GM19372 (cell line): ENCODE results near the gene DDB1.

Source experiments
- ATAC-seq: cut with Tn5 transposase; IDR thresholded peaks from one replicate; pipeline ENCODE4 v1.9.1; 2021; ENCODE audit warnings: mild to moderate bottlenecking, low read depth, moderate library complexity; ENCODE audit not compliant: unreplicated experiment

Gene DDB1

DNA sequence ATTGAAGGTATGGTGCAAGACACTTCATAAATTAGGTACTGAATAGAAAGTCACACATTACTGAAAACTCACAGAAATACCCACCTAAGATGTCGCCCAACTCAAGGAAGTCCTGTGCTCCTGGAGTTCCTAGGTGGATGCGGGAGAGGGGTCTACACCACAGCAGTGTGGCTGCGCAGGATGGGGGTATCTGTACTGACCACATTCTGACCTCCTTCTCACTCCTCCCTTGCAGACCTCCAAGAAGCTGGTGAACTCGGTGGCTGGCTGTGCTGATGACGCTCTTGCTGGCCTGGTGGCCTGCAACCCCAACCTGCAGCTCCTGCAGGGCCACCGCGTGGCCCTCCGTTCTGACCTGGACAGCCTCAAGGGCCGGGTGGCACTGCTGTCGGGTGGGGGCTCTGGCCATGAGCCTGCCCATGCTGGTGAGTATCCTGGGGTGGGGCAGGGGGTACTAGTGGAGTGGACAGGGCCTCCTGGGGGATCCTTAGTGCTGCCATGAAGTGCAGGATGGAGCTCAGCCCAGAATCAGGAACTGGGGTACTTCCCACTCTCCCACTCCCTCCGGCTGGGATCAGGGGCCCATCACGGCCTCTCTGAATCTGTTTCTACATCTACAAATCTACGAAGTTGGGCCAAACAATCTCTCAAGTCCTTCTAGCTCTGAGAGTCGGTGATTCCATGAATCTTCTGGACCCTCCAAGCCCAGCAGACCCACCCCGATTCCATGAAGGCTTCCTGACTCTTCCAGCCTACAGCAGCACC, 5.0 kb upstream of the DDB1 start:
- ATAC-seq = no peak

- peak; percentile 49 for ATAC-seq
Observed at GRCh38 chr11:61336171-61336935, 3.4 kb upstream of the DDB1 start.

DNA sequence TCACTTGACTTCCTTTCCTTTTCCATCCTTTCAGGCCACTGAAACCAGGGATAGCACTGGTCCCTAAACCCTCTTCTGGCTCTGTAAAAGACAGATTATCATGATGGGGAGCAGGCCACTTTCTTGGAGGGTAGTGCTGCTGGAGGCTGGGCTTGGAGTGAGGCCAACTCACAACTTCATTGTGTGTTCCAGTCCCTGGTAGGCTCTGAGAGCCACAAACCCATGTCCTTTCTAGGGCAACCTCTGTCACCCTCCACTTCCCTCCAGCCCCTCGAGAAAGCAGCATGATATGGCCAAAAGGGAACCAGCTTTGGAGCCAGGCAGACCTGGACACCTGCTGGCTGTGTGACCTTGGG, 2.4 kb upstream of the DDB1 start:
- no peak for ATAC-seq

DNA sequence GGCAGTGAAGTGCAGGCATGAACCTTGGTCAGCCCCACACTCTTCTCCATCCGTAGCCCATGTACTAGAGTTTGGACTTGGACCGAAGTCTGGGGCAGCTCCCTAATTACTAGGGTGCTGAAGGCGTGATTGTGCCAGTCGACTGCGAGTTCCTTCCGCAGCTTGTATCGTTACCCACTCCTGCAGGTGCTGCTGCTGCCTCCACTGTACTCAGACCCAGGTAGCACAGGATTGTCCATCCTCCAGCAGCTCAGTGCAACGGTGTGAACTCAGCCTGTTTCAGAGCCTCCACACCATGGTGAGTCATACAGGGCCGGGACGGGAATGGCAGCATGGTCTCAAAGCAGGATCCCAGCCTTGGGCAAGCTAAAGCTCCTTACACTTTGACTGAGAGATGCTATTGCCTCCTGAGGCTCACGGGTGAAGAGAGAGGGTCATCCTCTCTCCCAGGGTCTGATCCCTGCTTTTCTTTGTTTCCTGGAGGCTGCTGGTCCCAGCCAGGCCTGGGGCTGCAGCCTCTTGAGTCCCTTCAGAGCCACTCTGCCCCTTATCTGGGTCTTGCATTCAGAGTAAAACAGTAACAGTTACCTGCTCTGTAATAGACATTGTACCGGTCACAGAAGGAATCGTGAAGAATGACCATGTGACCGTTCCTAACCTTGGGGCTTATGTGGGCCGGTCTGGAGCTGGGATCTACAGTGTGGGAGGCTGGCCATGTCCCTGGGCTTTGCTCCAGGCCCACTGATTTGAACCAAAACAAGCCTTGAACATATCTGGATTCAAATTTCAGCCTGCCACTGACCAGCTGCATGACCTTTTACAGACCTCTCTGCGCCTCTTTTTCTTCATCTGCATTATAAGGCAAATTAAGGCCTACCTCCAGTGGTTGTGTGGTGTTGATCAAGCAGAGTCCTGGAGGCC, 1.8 kb upstream of the DDB1 start:
- no peak for ATAC-seq

GRCh38 chr11:61333550-61334433, 887 bp upstream of the DDB1 start:
- no peak for ATAC-seq

- ATAC-seq = no peak
Observed at GRCh38 chr11:61332281-61332796, 566 bp downstream of the DDB1 start.

DNA sequence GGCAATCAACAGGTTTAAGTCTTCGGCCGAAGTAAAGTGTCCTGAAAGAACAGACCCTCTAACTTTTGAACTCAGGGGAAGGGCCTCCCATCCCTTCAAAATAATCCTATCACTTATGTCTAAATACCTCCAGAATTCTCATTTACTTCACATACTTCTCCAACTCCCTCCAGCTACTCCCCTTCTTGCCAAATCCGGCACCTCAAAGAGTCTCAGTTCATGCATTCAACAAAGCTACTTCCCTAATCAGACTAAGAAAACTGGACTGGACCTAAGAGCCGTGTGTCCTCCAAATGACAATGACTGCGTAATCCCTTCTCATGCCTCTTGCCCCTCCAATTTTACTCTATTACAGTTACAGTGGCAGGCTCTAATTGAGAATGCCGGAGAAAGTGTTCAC, 1.3 kb downstream of the DDB1 start:
- ATAC-seq = no peak

DNA sequence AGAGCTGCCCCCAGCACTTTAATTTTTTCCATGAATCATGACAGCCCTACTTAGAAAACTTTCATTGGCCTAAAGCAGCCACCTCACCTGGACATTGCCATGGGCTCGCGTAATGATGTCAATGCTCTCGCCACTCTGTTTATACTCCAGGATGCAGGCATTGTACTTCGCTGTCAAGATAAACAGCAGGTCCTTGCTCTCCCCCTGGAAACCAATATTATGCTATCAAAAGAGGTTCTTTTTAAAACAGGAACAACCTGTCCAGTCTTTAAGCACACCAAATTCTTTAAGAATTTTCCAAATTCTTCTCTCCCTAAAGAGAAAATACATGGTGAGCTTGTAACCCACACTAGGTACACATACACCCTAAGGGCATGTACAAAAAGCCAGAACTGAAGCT, 3.0 kb downstream of the DDB1 start:
- no peak for ATAC-seq

- ATAC-seq = no peak
Observed at GRCh38 chr11:61328351-61328750, 4.6 kb downstream of the DDB1 start.

GRCh38 chr11:61327669-61328071, 5.2 kb downstream of the DDB1 start:
- ATAC-seq = no peak

GRCh38 chr11:61325649-61326414, 7.1 kb downstream of the DDB1 start:
- ATAC-seq = no peak

GRCh38 chr11:61315260-61315659, 17.6 kb downstream of the DDB1 start:
- ATAC-seq = no peak

GRCh38 chr11:61310749-61311148, 22.2 kb downstream of the DDB1 start:
- no peak for ATAC-seq

- ATAC-seq = no peak
Observed at GRCh38 chr11:61309739-61310138, 23.2 kb downstream of the DDB1 start.

DNA sequence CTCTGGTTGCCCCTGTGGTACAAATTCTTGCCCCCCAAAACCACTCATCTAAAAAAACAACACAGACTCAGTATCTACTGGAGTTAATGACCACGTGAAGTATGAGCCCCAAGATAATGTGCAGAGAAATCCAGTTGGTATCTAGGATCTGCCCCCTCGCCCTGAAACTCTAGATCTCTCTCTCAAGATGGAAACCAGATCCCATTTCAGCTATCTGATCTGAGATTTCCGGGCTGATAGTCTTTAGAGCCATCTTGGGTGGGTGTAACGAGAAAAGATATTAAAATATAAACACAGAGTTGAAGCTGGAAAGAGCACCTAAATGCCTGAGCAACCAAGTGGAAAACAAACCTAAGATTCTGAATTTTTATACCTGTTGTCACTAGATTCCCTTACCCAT, 23.8 kb downstream of the DDB1 start:
- ATAC-seq = no peak

DNA sequence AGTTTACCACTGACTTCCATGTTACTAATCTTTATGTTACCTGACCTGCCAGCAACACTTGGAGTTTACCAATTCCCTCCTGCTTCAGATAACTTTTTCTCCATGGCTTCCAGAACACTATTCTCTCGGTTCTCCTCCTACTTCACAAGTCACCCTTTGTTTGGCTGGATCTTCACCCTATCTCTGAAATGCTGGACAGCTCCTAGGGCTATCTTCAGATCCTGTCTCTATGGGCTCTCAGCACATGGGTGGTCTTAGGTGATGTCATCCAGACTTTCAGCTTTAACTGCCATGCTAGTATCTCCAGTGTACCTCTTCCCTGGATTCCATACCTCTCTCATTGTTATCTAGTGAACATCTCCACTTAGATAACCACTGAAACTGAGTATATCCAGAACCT, 25.6 kb downstream of the DDB1 start:
- ATAC-seq = no peak

DNA sequence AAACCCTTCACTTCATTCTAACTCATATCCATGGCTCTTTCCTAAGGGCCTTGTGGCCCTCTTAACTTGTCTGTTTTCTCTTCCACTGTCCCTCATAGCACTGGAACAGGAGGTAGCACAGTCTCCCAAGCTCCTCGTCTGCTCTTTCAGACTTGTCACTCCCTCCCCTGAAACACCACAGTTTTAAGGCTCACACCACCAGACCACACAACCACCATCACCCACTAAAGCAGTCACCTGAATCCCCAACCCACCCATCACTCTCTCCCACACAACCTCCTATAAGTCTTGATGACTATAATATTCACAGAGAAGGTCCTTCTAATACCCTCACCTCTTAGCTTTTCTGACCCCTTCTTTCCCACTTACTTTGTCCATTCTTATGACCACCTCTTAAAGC, 26.7 kb downstream of the DDB1 start:
- no peak for ATAC-seq

GRCh38 chr11:61305417-61305816, 27.5 kb downstream of the DDB1 start:
- no peak for ATAC-seq

- no peak for ATAC-seq
Observed at GRCh38 chr11:61303725-61304124, 29.2 kb downstream of the DDB1 start.
